ENCODE results near the gene RRP1B. TPM values are rescaled to one million over a fixed set of nuclear protein-coding genes. Genes with fewer than 3 reads are reported as not detected.

The RRP1B gene
- total and polyA plus RNA-seq, 2 of the 13 experiments (the other 11 are each of a cell fraction or from before 2014, with no cell fraction given): 16.3 to 46.2 TPM

DNA sequence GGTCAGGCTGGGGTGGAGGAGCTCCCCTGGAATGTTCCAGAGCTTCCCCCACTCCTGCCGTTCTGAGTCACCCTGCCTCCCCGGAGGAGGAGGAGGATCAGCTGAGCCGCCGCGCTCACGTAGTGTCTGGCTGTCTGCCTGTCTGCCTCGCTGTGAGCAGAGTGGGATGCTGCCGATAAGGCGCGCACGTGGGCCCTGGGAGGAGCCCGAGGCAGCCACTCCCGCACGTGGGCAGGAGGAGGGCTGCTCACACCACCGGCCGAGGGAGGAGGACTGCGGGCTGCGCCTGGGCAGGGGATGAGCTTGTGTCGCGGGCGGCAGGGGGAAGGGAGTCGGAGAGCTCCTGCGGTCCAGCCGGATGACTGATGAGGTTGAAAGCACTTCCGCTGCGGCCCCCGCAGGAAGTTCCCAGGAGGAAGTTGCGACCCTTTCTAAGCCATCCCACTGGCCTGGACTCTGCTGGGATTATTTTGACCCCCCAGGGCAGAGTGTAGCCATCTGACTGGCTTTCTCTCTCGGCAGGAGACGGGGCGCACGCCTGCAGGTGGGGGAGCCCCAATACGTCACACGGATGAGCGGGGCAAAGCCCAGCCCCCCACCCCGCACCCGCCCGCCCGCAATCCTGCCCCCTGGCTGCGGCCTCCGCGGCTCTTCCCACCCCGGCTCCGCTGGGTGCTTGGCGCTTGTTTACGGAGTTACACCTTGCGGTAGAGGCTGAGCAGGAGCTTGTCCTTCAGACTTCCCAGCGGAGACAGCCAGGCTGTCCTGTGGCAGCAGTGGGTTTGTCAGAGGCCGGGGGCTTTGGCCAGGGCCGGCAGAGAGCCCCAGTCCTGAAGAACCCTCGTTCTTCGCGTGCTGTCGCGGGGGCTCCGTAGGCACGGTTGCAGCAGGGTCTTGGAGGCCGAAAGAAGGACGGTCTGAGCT, 69.4 kb downstream of the RRP1B start (continued):
- no peak for TF ChIP-seq GMEB2 (CRISPR knock-in tag; IDR thresholded peaks at IDR 0.05; ENCODE audit: low read depth)
- TF ChIP-seq FOSL2 (CRISPR knock-in tag; IDR thresholded peaks at IDR 0.05): peak; percentile 93
- 0 out of 2 replicates have a peak, but pooled peaks have one; percentile 92 for TF ChIP-seq FOXO4 (CRISPR knock-in tag; conservative IDR thresholded peaks at IDR 0.05)
- no peak for TF ChIP-seq NR2F1 (CRISPR knock-in tag; IDR thresholded peaks at IDR 0.05)
- no peak; a peak in 1 of 4 replicates for TF ChIP-seq EP300 (IDR thresholded peaks at IDR 0.05; ENCODE audit: low read depth in 2 of 2, low read length in 2 of 2)
- peak; percentile 67; the same call in 1 of the 2 replicates for TF ChIP-seq EP300 (CRISPR knock-in tag; IDR thresholded peaks at IDR 0.05; ENCODE audit: borderline replicate concordance)
- peak; percentile 43; the same call in 1 of the 2 replicates for TF ChIP-seq SIN3B (IDR thresholded peaks at IDR 0.05; ENCODE audit: low read length)
- TF ChIP-seq ZBTB39 (CRISPR knock-in tag; IDR thresholded peaks at IDR 0.05): peak; percentile 58; the same call in 1 of the 2 replicates
- no peak for TF ChIP-seq ZNF431 (CRISPR knock-in tag; IDR thresholded peaks at IDR 0.05; ENCODE audit: borderline replicate concordance, low read depth)
- TF ChIP-seq RFXANK (CRISPR knock-in tag; IDR thresholded peaks at IDR 0.05): no peak
- TF ChIP-seq DMTF1 (CRISPR knock-in tag; IDR thresholded peaks at IDR 0.05): no peak
- TF ChIP-seq PHF21A (CRISPR knock-in tag; IDR thresholded peaks at IDR 0.05): peak; percentile 63
- TF ChIP-seq, protein P1, sequence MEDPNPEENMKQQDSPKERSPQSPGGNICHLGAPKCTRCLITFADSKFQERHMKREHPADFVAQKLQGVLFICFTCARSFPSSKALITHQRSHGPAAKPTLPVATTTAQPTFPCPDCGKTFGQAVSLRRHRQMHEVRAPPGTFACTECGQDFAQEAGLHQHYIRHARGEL (CRISPR knock-in tag; IDR thresholded peaks at IDR 0.05): no peak; the same call in 1 of the 2 replicates
- no peak for TF ChIP-seq CREB1 (IDR thresholded peaks at IDR 0.05)
- TF ChIP-seq CREB1 (CRISPR knock-in tag; IDR thresholded peaks at IDR 0.05): no peak
- TF ChIP-seq, protein P2, sequence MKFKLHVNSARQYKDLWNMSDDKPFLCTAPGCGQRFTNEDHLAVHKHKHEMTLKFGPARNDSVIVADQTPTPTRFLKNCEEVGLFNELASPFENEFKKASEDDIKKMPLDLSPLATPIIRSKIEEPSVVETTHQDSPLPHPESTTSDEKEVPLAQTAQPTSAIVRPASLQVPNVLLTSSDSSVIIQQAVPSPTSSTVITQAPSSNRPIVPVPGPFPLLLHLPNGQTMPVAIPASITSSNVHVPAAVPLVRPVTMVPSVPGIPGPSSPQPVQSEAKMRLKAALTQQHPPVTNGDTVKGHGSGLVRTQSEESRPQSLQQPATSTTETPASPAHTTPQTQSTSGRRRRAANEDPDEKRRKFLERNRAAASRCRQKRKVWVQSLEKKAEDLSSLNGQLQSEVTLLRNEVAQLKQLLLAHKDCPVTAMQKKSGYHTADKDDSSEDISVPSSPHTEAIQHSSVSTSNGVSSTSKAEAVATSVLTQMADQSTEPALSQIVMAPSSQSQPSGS (CRISPR knock-in tag; IDR thresholded peaks at IDR 0.05): peak; percentile 72
- TF ChIP-seq REXO4 (CRISPR knock-in tag; IDR thresholded peaks at IDR 0.05; ENCODE audit: borderline replicate concordance): no peak
- peak; percentile 33 for TF ChIP-seq CBX1 (IDR thresholded peaks at IDR 0.05; ENCODE audit: low read depth)
